Measurements from ENCODE around the gene TBC1D16. TPM values are rescaled to one million over a fixed set of nuclear protein-coding genes. Genes with fewer than 3 reads are reported as not detected.

Gene TBC1D16
- total RNA-seq, 4 donors from 2014 or later, result 9.1 to 28.0 (median 22.3) TPM

- 92 to 94% methylated on average over 14 of the region's 14 CpGs for WGBS, 2 donors
- no peak overlapping the region for H3K4me3 ChIP-seq (ENCODE audit: low read depth, poor library complexity, severe bottlenecking)
- intact Hi-C loops (cut with DNase I; ENCODE audit: low total_unique reads), result no loop called here
- no peak for TF ChIP-seq POLR2A (IDR thresholded peaks at IDR 0.05)
- TF ChIP-seq, protein P1, sequence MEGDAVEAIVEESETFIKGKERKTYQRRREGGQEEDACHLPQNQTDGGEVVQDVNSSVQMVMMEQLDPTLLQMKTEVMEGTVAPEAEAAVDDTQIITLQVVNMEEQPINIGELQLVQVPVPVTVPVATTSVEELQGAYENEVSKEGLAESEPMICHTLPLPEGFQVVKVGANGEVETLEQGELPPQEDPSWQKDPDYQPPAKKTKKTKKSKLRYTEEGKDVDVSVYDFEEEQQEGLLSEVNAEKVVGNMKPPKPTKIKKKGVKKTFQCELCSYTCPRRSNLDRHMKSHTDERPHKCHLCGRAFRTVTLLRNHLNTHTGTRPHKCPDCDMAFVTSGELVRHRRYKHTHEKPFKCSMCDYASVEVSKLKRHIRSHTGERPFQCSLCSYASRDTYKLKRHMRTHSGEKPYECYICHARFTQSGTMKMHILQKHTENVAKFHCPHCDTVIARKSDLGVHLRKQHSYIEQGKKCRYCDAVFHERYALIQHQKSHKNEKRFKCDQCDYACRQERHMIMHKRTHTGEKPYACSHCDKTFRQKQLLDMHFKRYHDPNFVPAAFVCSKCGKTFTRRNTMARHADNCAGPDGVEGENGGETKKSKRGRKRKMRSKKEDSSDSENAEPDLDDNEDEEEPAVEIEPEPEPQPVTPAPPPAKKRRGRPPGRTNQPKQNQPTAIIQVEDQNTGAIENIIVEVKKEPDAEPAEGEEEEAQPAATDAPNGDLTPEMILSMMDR (IDR thresholded peaks at IDR 0.05), result no peak
- DNase-seq (ENCODE audit: low spot score in 2 of 2), result no peak
These were observed 117.7 kb downstream of the TBC1D16 start for GRCh38 chr17:79917902-79918484.

GRCh38 chr17:79916991-79917901 lies 118.4 kb downstream of the TBC1D16 start:
- no peak for DNase-seq (ENCODE audit: low spot score in 2 of 2)
- TF ChIP-seq POLR2A (IDR thresholded peaks at IDR 0.05), result no peak
- TF ChIP-seq, protein P1 (IDR thresholded peaks at IDR 0.05), result no peak
- H3K4me3 ChIP-seq (ENCODE audit: low read depth, poor library complexity, severe bottlenecking), result no peak overlapping the region
- WGBS, 2 donors, result 79 to 86% methylated on average over 18 of the region's 18 CpGs
- intact Hi-C loops (cut with DNase I; ENCODE audit: low total_unique reads), result no loop called here

GRCh38 chr17:79916506-79916905 lies 119.2 kb downstream of the TBC1D16 start:
- WGBS, 2 donors, result 72 to 74% methylated on average over 6 of the region's 6 CpGs
- intact Hi-C loops (cut with DNase I; ENCODE audit: low total_unique reads), result no loop called here
- no peak overlapping the region for H3K4me3 ChIP-seq (ENCODE audit: low read depth, poor library complexity, severe bottlenecking)
- DNase-seq (ENCODE audit: low spot score in 2 of 2), result no peak
- TF ChIP-seq, protein P1 (IDR thresholded peaks at IDR 0.05), result no peak
- TF ChIP-seq POLR2A (IDR thresholded peaks at IDR 0.05), result no peak

GRCh38 chr17:79915850-79916430 lies 119.7 kb downstream of the TBC1D16 start:
- DNase-seq (ENCODE audit: low spot score in 2 of 2), result no peak
- no peak overlapping the region for H3K4me3 ChIP-seq (ENCODE audit: low read depth, poor library complexity, severe bottlenecking)
- intact Hi-C loops (cut with DNase I; ENCODE audit: low total_unique reads), result no loop called here
- 33 to 38% methylated on average over 16 to 23 of the region's 23 CpGs for WGBS, 2 donors
- no peak for TF ChIP-seq POLR2A (IDR thresholded peaks at IDR 0.05)
- TF ChIP-seq, protein P1 (IDR thresholded peaks at IDR 0.05), result no peak

- DNase-seq (ENCODE audit: low spot score in 2 of 2), result no peak
- TF ChIP-seq, protein P1 (IDR thresholded peaks at IDR 0.05), result no peak
- no peak for TF ChIP-seq POLR2A (IDR thresholded peaks at IDR 0.05)
- intact Hi-C loops (cut with DNase I; ENCODE audit: low total_unique reads), result no loop called here
- WGBS, 2 donors, result 54 to 62% methylated on average over 16 to 19 of the region's 19 CpGs
- H3K4me3 ChIP-seq (ENCODE audit: low read depth, poor library complexity, severe bottlenecking), result no peak overlapping the region
These were observed 120.6 kb downstream of the TBC1D16 start for GRCh38 chr17:79914813-79915740.

All from lower leg skin (tissue), 4 donors.